Measurements from ENCODE around the gene PCCA.

The PCCA gene

GRCh38 chr13:100357764-100358163 lies 268.9 kb downstream of the PCCA start:
- no peak for TF ChIP-seq CTCF (IDR thresholded peaks at IDR 0.05; ENCODE audit: low read depth, low read length, missing control alignments)
- no peak overlapping the region for H3K4me3 ChIP-seq (ENCODE audit: low read depth, low read length)
- DNase-seq (ENCODE audit: low read depth), result no peak

GRCh38 chr13:100361504-100361903 lies 272.6 kb downstream of the PCCA start:
- TF ChIP-seq CTCF (IDR thresholded peaks at IDR 0.05; ENCODE audit: low read depth, low read length, missing control alignments), result no peak
- DNase-seq (ENCODE audit: low read depth), result no peak
- H3K4me3 ChIP-seq (ENCODE audit: low read depth, low read length), result no peak overlapping the region

GRCh38 chr13:100362371-100362770 lies 273.5 kb downstream of the PCCA start:
- H3K4me3 ChIP-seq (ENCODE audit: low read depth, low read length), result no peak overlapping the region
- DNase-seq (ENCODE audit: low read depth), result no peak
- no peak for TF ChIP-seq CTCF (IDR thresholded peaks at IDR 0.05; ENCODE audit: low read depth, low read length, missing control alignments)

GRCh38 chr13:100362781-100363180 lies 273.9 kb downstream of the PCCA start:
- TF ChIP-seq CTCF (IDR thresholded peaks at IDR 0.05; ENCODE audit: low read depth, low read length, missing control alignments), result no peak
- DNase-seq (ENCODE audit: low read depth), result no peak
- no peak overlapping the region for H3K4me3 ChIP-seq (ENCODE audit: low read depth, low read length)

- TF ChIP-seq CTCF (IDR thresholded peaks at IDR 0.05; ENCODE audit: low read depth, low read length, missing control alignments), result no peak
- no peak for DNase-seq (ENCODE audit: low read depth)
- H3K4me3 ChIP-seq (ENCODE audit: low read depth, low read length), result no peak overlapping the region
Measured at GRCh38 chr13:100363285-100363711, 274.4 kb downstream of the PCCA start.

GRCh38 chr13:100363874-100364273 lies 275.0 kb downstream of the PCCA start:
- TF ChIP-seq CTCF (IDR thresholded peaks at IDR 0.05; ENCODE audit: low read depth, low read length, missing control alignments), result no peak
- no peak overlapping the region for H3K4me3 ChIP-seq (ENCODE audit: low read depth, low read length)
- DNase-seq (ENCODE audit: low read depth), result no peak

- H3K4me3 ChIP-seq (ENCODE audit: low read depth, low read length), result no peak overlapping the region
- no peak for TF ChIP-seq CTCF (IDR thresholded peaks at IDR 0.05; ENCODE audit: low read depth, low read length, missing control alignments)
- no peak for DNase-seq (ENCODE audit: low read depth)
Measured at GRCh38 chr13:100364591-100364990, 275.7 kb downstream of the PCCA start.

Measured in GM12864 (cell line).